ENCODE measurements around the gene FAF1.
"Not testable (repeated sequence)": the region's sequence is repeated elsewhere in the genome, so short reads cannot be mapped to it uniquely, and the experiment has no call there.

Gene FAF1

DNA sequence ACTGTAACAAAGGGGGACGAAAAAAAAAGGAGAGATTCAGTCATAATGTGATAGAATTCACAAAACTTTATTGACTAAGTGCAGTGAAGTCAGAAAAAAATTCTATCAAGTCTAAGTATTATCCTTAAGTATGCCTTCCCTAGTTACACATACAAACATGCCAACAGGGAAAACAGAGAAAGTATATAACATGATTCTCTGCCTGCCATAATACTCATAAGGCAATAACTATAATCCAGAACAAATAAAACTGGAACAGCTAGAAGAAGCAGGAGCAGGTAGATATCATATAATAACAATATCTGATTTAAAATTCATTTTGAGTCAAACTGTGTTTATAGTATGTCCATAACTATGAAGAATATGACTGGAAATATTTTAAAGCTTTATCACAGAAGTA lies 184.3 kb downstream of the FAF1 start:
- DNase-seq (ENCODE audit: low read depth) = no peak

- DNase-seq (ENCODE audit: low read depth) = no peak
Observed at GRCh38 chr1:50774759-50775351, 185.2 kb downstream of the FAF1 start.

GRCh38 chr1:50766688-50767087 lies 193.4 kb downstream of the FAF1 start:
- no peak for DNase-seq (ENCODE audit: low read depth)

DNA sequence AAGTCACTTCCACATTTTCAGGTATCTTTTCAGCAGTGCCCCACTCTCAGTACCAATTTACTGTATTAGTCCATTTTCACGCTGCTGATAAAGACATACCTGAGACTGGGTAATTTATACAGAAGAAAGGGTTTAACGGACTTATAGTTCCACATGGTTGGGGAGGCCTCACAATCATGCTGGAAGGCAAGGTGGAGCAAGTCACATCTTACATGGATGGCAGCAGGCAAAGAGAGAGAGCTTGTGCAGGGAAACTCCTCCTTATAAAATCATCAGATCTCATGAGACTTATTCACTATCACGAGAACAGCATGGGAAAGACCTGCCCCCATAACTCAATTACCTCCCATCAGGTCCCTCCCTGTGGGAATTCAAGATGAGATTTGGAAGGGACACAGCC lies 203.5 kb downstream of the FAF1 start:
- DNase-seq (ENCODE audit: low read depth) = not testable (repeated sequence)

- not testable (repeated sequence) for DNase-seq (ENCODE audit: low read depth)
Observed at GRCh38 chr1:50754764-50755163, 205.3 kb downstream of the FAF1 start.

GRCh38 chr1:50750021-50750619 lies 209.9 kb downstream of the FAF1 start:
- no peak for DNase-seq (ENCODE audit: low read depth)

DNA sequence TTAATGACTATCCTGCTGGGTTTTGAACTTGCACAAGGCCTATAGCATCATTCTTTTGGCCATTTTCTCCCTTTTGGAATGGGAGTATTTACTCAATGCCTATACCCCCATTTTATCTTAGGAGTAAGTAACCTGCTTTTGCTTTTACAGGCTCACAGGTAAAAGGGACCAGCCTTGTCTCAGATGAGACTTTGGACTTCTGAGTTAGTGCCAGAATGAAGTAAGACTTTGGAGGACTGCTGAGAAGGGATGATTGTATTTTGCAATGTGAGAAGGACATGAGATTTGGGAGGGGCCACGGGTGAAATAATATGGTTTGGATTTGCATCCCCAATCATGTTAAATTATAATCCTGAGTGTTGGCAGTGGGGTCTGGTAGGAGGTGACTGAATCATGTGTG lies 212.7 kb downstream of the FAF1 start:
- no peak for DNase-seq (ENCODE audit: low read depth)

DNA sequence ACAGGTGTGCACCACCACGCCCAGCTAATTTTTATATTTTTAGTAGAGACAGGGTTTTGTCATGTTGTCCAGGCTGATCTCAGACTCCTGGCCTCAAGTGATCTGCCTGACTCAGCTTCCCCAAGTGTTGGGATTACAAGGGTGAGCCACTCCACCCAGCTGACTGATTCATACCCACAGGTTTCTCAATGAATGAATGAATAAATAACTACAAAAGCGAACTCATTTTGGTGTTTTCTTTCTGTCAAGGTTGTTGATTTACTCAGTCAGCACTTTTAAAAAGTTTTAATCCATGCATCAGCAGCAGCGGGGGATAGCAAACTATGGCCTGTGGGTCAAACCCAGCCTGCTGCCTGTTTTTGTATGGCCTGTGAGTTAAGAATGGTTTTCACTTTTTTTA lies 217.5 kb downstream of the FAF1 start:
- DNase-seq (ENCODE audit: low read depth) = no peak

GRCh38 chr1:50739125-50739524 lies 220.9 kb downstream of the FAF1 start:
- no peak for DNase-seq (ENCODE audit: low read depth)

GRCh38 chr1:50735443-50735842 lies 224.6 kb downstream of the FAF1 start:
- DNase-seq (ENCODE audit: low read depth) = no peak

- DNase-seq (ENCODE audit: low read depth) = not testable (repeated sequence)
Observed at GRCh38 chr1:50727578-50727977, 232.5 kb downstream of the FAF1 start.

GRCh38 chr1:50724626-50725286 lies 235.3 kb downstream of the FAF1 start:
- DNase-seq (ENCODE audit: low read depth) = no peak

DNA sequence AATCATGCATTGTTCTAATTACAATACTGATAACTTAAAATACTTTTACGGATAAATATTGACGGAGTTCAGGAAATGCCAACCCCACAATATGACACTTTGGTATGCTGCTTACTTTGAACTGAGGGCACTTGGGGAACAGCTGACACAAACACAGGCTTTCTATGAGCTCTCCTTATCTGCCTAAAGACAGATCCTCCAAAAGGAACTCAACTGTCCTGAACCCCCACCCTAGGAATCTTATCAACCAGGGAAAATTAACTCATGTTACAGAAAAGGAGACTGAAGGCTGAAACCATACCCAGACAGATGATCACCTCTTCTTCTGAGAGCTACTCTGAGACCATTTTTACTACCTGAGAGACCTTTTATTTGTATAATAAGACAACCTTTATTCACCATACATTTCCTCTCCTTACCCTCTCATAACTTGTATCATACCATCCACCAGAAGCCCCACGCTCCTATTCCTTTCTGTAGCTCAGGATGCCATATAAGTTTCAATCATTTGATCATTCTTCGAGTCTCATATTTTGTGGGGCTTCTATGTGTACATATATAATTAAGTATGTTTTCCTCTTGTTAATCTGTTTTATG lies 239.5 kb downstream of the FAF1 start:
- no peak for DNase-seq (ENCODE audit: low read depth)

- no peak for DNase-seq (ENCODE audit: low read depth)
Observed at GRCh38 chr1:50719126-50719525, 240.9 kb downstream of the FAF1 start.

GRCh38 chr1:50717327-50717726 lies 242.7 kb downstream of the FAF1 start:
- DNase-seq (ENCODE audit: low read depth) = no peak

DNA sequence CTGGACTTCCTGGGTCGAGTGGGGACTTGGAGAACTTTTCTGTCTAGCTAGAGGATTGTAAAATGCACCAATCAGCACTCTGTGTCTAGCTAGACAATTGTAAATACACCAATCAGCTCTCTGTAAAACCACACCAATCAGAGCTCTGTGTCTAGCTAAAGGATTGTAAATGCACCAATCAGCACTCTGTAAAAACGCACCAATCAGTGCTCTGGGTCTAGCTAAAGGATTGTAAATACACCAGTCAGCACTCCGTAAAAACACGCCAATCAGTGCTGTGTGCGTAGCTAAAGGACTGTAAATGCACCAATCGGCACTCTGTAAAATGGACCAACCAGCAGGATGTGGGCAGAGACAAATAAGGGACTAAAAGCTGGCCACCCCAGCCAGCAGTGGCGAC lies 243.6 kb downstream of the FAF1 start:
- not testable (repeated sequence) for DNase-seq (ENCODE audit: low read depth)

DNA sequence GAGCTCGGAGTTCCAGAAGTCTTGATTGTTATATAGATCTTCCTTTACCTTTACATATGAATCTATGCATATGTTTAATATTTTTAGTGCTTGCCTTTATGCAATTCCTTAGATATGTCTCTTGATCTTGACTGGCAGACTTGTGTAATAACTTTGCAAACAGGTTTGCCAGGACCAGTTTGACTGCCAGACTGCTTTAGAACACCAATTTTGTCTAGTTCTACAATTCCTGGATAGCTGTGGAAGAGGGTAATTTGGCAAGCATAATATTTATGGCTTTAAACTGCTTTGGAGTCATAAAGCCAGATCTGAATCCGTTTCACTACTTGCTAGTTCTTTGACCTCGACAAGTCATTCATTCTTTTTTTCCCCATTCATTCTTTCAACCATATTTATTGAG lies 250.0 kb downstream of the FAF1 start:
- DNase-seq (ENCODE audit: low read depth) = no peak

- DNase-seq (ENCODE audit: low read depth) = no peak
Observed at GRCh38 chr1:50707824-50708223, 252.2 kb downstream of the FAF1 start.

GRCh38 chr1:50705699-50706098 lies 254.4 kb downstream of the FAF1 start:
- DNase-seq (ENCODE audit: low read depth) = no peak

- no peak for DNase-seq (ENCODE audit: low read depth)
Observed at GRCh38 chr1:50705041-50705440, 255.0 kb downstream of the FAF1 start.

DNA sequence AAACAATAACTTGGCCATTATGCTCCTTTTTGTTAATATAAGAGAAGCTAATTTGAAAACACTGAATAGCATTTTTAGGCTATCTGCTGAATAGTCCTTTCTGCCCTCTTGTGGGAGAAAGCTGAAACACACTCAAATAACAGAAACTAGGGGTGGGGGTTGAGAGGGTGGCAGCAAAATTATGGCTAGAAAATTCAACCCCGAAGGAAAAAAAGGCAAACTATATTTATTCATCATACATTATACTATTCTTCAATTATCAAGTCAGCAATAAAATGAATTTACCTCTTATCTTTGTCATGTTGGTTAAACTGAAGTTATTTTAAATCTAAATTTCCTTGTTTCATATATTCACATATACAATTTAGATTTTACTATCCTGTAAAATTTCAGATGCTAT lies 255.9 kb downstream of the FAF1 start:
- no peak for DNase-seq (ENCODE audit: low read depth)

- no peak for DNase-seq (ENCODE audit: low read depth)
Observed at GRCh38 chr1:50703240-50703639, 256.8 kb downstream of the FAF1 start.

DNA sequence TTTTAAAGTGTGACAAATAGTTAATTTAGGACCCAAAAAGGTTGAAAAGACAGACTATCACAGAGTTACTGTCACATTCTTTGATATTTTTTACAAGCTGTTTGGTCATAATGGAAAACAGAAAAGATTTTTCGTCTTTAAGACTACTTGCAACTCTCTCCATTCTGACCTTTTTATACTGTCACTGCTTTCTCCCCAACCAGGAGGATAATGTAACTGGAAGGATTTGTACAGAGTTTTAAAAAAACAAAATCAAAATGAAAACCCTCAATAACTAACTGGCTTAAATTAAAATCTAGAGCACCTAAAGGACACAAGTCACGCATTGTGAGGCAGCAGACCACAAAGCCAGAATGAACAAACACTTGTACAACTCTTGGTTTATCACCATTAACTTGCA lies 257.7 kb downstream of the FAF1 start:
- no peak for DNase-seq (ENCODE audit: low read depth)
